Measurements from ENCODE around the gene DNAH2.

The DNAH2 gene

DNA sequence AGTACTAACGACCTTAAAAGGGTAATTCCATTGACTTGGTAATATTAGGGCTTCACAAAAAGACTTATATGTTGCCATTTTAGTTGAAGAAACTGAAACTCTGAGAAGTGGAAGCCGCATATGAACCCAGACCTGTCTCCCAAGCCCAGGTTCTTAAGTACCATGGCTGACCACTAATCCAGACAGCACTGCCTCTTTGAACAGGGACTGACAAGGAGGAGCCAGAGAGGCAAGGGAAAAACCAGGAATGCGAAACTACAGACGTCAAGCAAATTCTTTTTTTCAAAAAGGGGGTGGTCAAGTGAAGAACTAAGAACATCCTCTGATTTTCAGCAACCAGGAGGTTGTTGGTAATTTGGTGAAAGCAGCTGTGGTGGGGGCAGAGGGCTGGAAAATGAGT lies 155.5 kb downstream of the DNAH2 start:
- DNase-seq (ENCODE audit: low spot score), result no peak

DNA sequence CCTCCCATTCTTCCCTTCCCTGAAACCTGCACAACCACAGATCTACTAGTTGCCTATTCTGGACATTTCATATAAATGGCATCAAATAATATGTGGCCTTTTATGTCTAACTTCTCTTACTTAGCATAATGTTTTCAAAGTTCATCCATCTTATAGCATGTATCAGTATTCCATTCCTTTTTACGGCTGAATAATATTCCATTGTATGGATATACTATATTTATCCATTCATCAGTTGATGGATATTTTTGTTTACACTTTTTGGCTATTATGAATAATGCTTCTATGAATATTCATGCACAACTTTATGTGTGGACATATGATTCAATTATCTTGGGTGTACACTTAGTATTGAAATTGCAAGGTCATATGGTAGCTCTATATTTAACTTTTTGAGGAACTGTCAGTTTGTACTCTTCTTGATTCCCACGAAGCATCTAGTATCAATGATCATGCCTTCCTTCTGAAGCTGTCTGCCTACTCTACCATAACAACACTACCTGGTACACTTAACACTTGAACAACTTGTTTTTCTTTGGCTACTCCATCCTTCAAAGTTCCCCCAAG lies 158.3 kb downstream of the DNAH2 start:
- DNase-seq (ENCODE audit: low spot score), result no peak

DNA sequence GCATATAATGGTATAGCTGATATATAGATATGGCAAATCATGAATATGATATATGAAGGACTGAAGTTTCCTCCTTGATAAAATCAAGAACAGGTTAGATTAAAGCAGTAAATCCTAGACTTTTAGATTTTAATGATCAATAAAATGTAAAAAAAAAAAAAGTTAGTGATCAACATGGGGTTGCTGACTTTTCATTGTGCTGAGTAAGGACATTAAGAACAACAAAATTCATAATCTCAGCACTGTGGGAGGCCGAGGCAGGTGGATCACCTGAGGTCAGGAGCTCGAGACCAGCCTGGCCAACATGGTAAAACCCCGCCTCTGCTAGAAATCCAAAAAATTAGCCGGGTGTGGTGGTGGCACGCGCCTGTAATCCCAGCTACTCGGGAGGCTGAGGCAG lies 160.7 kb downstream of the DNAH2 start:
- DNase-seq (ENCODE audit: low spot score), result no peak

DNA sequence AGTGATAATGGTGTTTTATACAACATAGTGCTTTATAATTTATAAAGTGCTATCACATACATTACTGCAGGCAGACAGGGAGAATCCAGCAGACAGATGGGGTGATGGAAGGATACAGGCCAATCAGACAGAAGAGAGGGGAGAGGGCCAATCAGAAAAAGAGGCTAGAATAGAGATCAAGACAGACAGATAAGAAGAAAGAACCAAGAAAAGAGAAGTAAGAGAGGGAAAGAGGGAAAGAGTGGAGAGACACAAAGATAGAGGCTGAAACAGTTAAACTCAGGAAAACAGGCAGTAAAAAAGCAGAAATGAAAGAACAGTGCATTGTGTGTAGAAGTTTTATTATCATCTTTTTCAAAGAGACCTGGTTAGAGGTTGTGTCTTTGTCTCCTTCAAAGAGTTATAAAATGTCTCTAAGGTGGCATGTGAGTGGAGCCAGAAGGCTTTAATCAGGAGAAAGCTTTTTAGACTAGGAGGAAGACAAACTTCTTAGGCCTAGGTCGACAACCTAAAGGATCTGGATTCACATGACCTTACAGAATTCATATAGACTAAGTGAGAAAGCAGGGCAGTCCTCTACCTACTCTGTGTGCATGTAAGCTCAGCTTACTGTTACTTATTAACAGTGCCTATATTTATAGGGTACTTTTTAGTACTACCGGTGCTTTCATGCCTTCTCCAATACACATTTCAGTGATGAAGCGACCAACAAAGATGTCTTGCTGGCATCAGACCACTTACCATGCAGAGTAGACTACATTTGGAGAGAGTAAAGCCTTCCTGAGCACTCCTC lies 162.7 kb downstream of the DNAH2 start:
- DNase-seq (ENCODE audit: low spot score), result no peak

DNA sequence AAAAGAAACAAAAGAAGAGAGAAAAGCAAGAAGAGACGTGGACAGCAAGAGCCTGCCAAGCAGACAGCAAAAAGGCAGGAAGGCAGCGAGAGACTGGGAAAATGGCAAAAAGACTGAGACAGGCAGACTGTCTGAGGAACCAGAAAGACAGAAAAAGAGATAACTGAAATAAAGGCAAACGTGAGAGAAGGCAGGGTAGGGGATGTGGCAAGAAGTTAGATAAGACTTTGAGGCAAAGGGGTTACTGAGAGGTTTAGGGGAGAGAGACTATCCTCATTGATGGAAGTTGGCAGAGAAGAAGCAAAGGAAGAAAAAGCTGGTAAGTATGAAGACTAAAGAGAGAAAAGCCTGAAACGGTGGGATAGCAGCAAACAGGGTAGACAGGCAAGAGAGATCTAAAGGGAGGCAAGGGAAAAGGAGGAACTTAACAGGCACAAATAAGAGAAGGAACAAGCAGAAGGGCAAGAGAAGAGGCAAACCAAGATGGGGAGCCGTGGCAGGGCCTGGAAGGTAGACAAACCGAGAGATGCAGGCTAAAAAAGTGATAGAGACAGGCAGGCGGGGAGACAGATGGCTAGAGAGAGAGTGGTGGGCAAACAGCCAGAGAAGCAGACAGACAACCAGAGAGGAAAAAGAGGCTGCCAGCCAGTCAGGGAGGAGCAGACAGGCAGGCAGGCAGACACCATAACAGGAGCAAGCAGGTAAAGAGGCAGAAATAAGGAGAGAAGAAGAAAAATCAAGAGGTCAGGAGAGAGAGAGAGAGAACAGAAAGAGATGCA lies 163.9 kb downstream of the DNAH2 start:
- no peak for DNase-seq (ENCODE audit: low spot score)

DNA sequence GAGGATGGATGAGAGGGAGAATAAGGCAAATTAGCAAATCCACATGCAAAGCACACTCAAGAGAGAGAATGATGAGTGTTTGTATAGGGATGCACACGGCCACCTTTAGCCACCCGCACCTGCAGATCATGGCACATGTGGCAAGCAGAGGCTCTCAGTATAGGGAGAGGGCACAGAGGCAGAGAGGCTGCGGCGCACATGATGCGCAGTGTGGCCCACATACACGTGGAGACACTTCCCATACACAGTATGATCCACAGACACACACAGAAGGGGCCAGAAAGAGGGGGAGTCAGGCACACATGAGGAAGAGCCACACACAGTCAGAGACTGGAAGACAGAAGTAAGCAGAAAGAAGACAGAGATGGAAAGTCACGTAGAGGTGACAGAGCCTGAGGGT lies 164.5 kb downstream of the DNAH2 start:
- no peak for DNase-seq (ENCODE audit: low spot score)

DNA sequence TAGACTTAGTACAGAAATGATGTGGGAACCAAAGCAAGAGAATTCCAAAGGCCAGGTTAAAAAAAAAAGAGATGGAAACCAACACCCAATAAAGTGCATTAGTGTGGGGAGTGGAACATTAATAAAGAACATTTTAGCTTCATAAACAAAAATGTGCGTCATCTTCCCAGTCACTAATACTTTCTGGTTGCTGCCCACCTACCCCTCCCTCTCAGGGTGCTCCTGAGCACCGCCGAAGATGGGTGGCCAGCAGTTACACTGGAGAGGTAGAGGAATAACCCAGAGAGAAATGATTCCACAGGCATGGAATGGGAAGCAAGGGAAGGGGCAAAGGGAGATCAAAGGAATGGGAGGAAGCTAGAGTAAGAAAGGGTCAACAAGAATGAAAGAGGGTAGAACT lies 165.1 kb downstream of the DNAH2 start:
- DNase-seq (ENCODE audit: low spot score), result no peak
